OCI-LY7 (cell line): ENCODE data around the gene IMMT. TPM values are rescaled to one million over a fixed set of nuclear protein-coding genes. Genes with fewer than 3 reads are reported as not detected.

Experiments
- BruUV-seq: library from RNA; stranded (reverse); fragments of 400-500 nt; replicated peaks from 2 replicates; lab custom pipeline; 2021; lab: Mats Ljungman, UMichigan
- CTCF ChIA-PET: fragments of 300-600 bp; sonication (Branson Sonifier 250); formaldehyde crosslinking; loops from one replicate; lab custom pipeline; 2022; ENCODE audit warnings: antibody characterized with exemption; ENCODE audit not compliant: unreplicated experiment; lab: Charles Lee
- POLR2A ChIA-PET: fragments of 300-600 bp; sonication (Branson Sonifier 250); formaldehyde crosslinking; loops from one replicate; lab custom pipeline; 2022; ENCODE audit warnings: antibody characterized with exemption; lab: Charles Lee
- DNase-seq: peaks from one replicate; pipeline ENCODE4 v3.0.0-alpha.2; 2015; ENCODE audit warnings: low spot score
- H2AFZ ChIP-seq: fragments of 200-600 bp; sonication (generic), shearing (Covaris generic); 2 replicates; pipeline ENCODE4 v1.6.1; 2014; ENCODE audit warnings: mild to moderate bottlenecking, antibody characterized with exemption, low read length, moderate library complexity
- H3K27ac ChIP-seq: fragments of 200-600 bp; sonication (generic); 2 replicates; pipeline ENCODE4 v1.5.1; 2014; ENCODE audit warnings: mixed run types, low read depth, mild to moderate bottlenecking, moderate library complexity, low read length, inconsistent platforms; ENCODE audit not compliant: poor library complexity, severe bottlenecking
- H3K36me3 ChIP-seq: fragments of 200-600 bp; sonication (generic); 2 replicates; pipeline ENCODE4 v1.6.1; 2014; ENCODE audit warnings: mild to moderate bottlenecking, antibody characterized with exemption, low read length, moderate library complexity, mixed read lengths; ENCODE audit not compliant: insufficient read depth
- H3K4me1 ChIP-seq: fragments of 200-600 bp; sonication (generic); 2 replicates; pipeline ENCODE4 v1.5.1; 2014; ENCODE audit warnings: mild to moderate bottlenecking, low read length; ENCODE audit not compliant: insufficient read depth, poor library complexity, severe bottlenecking
- H3K4me2 ChIP-seq: fragments of 200-600 bp; sonication (generic); 2 replicates; pipeline ENCODE4 v1.6.1; 2014; ENCODE audit warnings: mild to moderate bottlenecking, low read length
- H3K4me3 ChIP-seq: fragments of 200-600 bp; sonication (generic); 2 replicates; pipeline ENCODE4 v1.5.1; 2014; ENCODE audit warnings: mild to moderate bottlenecking, low read depth, low read length; ENCODE audit not compliant: poor library complexity, severe bottlenecking
- H3K79me2 ChIP-seq: fragments of 200-600 bp; sonication (generic); 2 replicates; pipeline ENCODE4 v1.6.1; 2016; ENCODE audit warnings: low read depth, mild to moderate bottlenecking, low read length, moderate library complexity, mixed read lengths; ENCODE audit not compliant: insufficient read depth
- H3K9me2 ChIP-seq: fragments of 200-600 bp; sonication (generic); 2 replicates; pipeline ENCODE4 v1.6.1; 2016; ENCODE audit warnings: mild to moderate bottlenecking, low read length, mixed read lengths; ENCODE audit not compliant: insufficient read depth
- H3K9me3 ChIP-seq: fragments of 200-600 bp; sonication (generic); 2 replicates; pipeline ENCODE4 v1.6.1; 2014; ENCODE audit warnings: mild to moderate bottlenecking, mixed run types, low read length, mixed read lengths
- H4K20me1 ChIP-seq: fragments of 200-600 bp; sonication (generic); 2 replicates; pipeline ENCODE4 v1.6.1; 2014; ENCODE audit warnings: mild to moderate bottlenecking, antibody characterized with exemption, low read length, moderate library complexity, mixed read lengths; ENCODE audit not compliant: insufficient read depth
- EZH2phosphoT487 ChIP-seq: fragments of 200-600 bp; sonication (generic); IDR thresholded peaks from 2 replicates; pipeline ENCODE4 v1.6.1; 2018; ENCODE audit warnings: low read depth, borderline replicate concordance, mild to moderate bottlenecking, mixed run types, antibody characterized with exemption, low read length, moderate library complexity, mixed read lengths
- intact Hi-C: fragments of 100-400 bp; cut with micrococcal nuclease; formaldehyde crosslinking; loops from one replicate; pipeline ENCODE4 v1.10.0; 2022; ENCODE audit not compliant: unreplicated experiment
- total RNA-seq, 2 experiments: library from RNA; depleted of rRNA in 1 of 2; stranded (reverse); fragments of >200 nt in 1 of 2; shearing (Covaris generic) in 1 of 2; gene quantifications; 2 replicates each; pipeline ENCODE4 v1.2.3, GENCODE V29; 2014 to 2022
- TF ChIP-seq, protein P1 (sequence below): fragments of 200-600 bp; sonication (generic); conservative IDR thresholded peaks from 2 replicates; pipeline ENCODE4 v1.5.1; 2014; ENCODE audit warnings: mild to moderate bottlenecking, antibody characterized with exemption, low read length, moderate library complexity, mixed read lengths

Gene IMMT
- total RNA-seq, 2 experiments from 2014 or later = 77.3 to 128 TPM

DNA sequence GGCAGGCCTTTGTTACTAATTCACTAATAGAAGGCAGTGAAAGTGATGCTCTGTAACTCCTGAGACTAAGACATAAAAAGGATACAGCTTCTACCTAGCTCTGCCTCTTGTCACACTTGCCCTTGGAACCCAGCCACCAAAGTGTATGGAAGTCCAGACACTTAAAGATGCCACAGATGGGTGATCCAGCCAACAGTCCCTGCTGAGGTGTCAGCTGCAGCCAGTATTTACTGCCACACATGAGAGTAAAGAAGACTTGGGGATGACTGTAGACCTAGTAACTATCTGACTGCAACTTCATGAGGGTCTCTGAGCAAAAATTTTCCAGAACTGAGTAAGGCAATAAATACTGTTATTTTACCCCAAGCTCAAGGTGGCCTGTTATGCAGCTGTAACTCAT, 8.8 kb downstream of the IMMT start:
- Histone ChIP-seq H3K79me2 (peaks cover 100% of the 10 kb centered on the region), H3K36me3 (peaks cover 72% of the 10 kb centered on the region), H3K4me2 (peak overlapping the region; percentile 68), H2AFZ (no peak overlapping the region), H3K9me2 (no peaks in the 10 kb centered on the region), H3K27ac (peak overlapping the region; percentile 65), H3K9me3 (no peaks in the 10 kb centered on the region), H4K20me1 (peaks cover 38% of the 10 kb centered on the region), H3K4me3 (peak overlapping the region; percentile 13), H3K4me1 (peaks cover 37% of the 10 kb centered on the region)
- intact Hi-C loops = loop anchor here (5.0 kb wide), 1 partner anchor 149 kb away; no protein-coding TSS in a partner anchor
- TF ChIP-seq, protein P1, sequence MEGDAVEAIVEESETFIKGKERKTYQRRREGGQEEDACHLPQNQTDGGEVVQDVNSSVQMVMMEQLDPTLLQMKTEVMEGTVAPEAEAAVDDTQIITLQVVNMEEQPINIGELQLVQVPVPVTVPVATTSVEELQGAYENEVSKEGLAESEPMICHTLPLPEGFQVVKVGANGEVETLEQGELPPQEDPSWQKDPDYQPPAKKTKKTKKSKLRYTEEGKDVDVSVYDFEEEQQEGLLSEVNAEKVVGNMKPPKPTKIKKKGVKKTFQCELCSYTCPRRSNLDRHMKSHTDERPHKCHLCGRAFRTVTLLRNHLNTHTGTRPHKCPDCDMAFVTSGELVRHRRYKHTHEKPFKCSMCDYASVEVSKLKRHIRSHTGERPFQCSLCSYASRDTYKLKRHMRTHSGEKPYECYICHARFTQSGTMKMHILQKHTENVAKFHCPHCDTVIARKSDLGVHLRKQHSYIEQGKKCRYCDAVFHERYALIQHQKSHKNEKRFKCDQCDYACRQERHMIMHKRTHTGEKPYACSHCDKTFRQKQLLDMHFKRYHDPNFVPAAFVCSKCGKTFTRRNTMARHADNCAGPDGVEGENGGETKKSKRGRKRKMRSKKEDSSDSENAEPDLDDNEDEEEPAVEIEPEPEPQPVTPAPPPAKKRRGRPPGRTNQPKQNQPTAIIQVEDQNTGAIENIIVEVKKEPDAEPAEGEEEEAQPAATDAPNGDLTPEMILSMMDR = no peak
- TF ChIP-seq EZH2phosphoT487 = no peak
- POLR2A ChIA-PET = interaction anchor here (0.6 to 3.8 kb wide), 5 partner anchors 9 to 260 kb away, joined by 3 to 26 read pairs (median 6); partner anchors contain the start of gene IMMT
- BruUV-seq = no TSS peak
- DNase-seq = peak; percentile 27
- CTCF ChIA-PET = interaction anchor here (1.0 kb wide), 1 partner anchor 10 kb away, joined by 3 read pairs; no protein-coding TSS in a partner anchor

DNA sequence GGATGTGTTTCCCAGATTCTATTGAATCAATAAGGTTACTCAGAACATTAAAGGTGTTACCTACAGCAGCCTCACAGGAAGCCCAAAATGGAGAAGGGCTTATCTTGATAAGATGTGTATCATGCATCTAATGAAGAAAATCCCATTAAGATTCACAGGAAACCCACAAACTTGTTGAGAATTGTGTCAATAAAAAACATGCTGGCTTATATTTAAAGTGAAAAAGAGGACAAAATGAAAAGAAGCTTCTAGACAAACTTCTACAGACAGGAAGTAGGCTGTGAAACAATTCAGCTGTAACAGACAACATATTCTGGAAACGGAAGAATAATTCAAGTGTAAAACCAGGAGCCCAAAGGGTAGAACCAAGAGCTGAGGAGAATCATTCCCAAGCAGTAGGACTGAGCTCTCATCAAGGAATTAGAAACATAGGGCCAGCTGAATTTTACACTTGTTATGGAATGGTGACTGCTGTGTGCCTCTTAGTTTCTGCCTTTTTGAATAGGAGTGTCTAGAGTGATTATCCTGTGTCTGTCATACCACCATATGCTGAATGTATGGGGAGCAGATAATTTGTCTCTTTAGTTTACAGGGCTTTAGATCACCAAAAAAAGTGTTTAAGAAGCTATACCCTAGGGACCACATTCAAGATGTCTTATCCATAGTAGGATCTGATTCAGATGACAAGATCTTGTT, 9.6 kb downstream of the IMMT start:
- Histone ChIP-seq H4K20me1 (peaks cover 38% of the 10 kb centered on the region), H3K9me2 (no peaks in the 10 kb centered on the region), H2AFZ (no peak overlapping the region), H3K9me3 (no peaks in the 10 kb centered on the region), H3K36me3 (peaks cover 70% of the 10 kb centered on the region), H3K4me3 (peak overlapping the region; percentile 13), H3K79me2 (peaks cover 100% of the 10 kb centered on the region), H3K4me2 (peak overlapping the region; percentile 68), H3K27ac (peak overlapping the region; percentile 65), H3K4me1 (peaks cover 37% of the 10 kb centered on the region)
- DNase-seq = peak; percentile 33
- intact Hi-C loops = loop anchor here (5.0 kb wide), 1 partner anchor 148 kb away; no protein-coding TSS in a partner anchor
- ChIA-PET POLR2A (interaction anchor here (0.6 to 3.8 kb wide), 6 partner anchors 9 to 261 kb away, joined by 3 to 26 read pairs (median 4); partner anchors contain the start of gene IMMT), CTCF (interaction anchor here (1.0 kb wide), 1 partner anchor 10 kb away, joined by 3 read pairs; no protein-coding TSS in a partner anchor)
- no TSS peak for BruUV-seq
- TF ChIP-seq, protein P1 = no peak
- TF ChIP-seq EZH2phosphoT487 = no peak
